GM20000 (cell line): ENCODE data around the gene CUBN.

Experiments used
- DNase-seq: peaks from one replicate; pipeline ENCODE4 v3.0.0; 2012; ENCODE audit warnings: low spot score
- TF ChIP-seq, protein P1 (sequence below): IDR thresholded peaks from 2 replicates; pipeline ENCODE4 v1.5.1; 2012; ENCODE audit warnings: mild to moderate bottlenecking, control low read depth; ENCODE audit errors: extremely low read depth, missing control alignments

The CUBN gene

DNA sequence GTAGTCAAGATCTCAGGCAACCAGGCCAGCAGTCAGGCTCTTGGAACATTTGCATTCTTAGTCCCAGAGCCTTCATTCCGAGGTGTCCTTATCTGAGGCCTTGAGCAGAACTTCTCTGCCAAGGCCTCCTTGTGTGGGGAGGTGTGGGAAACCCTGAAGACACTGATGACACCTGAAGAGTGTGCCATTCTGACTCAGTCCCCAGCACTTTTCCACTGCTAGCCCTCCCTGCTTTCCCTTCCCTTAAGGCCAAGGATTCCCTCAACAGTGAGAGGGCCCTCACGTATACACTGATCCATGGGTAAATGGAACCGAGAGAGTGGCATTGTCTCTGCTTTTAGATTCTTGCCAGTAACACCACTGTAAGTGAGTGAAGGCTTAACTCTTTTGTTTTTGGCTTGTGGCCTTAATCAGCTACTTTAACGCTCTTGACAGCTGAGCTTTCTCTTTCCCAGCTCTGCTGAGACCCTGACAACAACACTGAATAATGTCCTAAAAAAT, 41.6 kb upstream of the CUBN start:
- no peak for DNase-seq
- TF ChIP-seq, protein P1, sequence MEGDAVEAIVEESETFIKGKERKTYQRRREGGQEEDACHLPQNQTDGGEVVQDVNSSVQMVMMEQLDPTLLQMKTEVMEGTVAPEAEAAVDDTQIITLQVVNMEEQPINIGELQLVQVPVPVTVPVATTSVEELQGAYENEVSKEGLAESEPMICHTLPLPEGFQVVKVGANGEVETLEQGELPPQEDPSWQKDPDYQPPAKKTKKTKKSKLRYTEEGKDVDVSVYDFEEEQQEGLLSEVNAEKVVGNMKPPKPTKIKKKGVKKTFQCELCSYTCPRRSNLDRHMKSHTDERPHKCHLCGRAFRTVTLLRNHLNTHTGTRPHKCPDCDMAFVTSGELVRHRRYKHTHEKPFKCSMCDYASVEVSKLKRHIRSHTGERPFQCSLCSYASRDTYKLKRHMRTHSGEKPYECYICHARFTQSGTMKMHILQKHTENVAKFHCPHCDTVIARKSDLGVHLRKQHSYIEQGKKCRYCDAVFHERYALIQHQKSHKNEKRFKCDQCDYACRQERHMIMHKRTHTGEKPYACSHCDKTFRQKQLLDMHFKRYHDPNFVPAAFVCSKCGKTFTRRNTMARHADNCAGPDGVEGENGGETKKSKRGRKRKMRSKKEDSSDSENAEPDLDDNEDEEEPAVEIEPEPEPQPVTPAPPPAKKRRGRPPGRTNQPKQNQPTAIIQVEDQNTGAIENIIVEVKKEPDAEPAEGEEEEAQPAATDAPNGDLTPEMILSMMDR, result no peak

DNA sequence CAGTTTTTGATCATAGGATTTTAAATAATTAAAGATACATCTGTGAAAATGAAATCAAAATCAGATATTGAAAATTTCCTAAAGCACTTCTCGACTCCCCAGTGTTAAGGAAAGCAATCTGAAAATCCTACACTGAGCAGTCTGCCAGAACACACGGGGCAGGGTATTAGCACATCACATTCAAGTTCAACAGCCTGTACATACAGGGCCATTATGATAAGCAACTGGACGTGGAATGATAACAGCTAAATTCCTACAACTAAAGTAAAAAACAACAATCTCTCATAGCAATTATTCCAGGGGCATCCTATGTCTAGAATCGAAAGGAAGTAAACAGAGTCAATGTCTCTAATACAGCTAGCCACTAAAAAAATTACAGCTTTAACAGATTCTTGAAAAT, 40.2 kb upstream of the CUBN start:
- TF ChIP-seq, protein P1, result no peak
- no peak for DNase-seq

DNA sequence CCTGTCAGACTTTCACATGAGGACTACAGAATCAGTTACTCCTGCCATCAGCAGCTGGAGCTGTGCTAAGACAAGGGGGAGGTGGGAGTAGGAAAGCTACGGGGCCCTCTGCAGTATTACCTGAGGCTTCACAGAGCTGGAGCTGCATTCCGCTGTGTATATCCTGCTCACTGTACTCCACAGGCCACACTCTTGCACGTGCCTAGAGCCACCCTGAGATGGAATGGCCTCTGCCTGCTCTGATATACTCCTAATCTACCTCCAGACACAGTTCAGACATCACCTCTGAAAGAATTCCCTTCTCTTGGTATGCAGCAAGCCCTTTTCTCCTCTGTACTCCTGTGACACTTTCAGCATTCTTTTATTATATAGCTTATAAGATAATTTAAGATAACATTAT, 37.1 kb upstream of the CUBN start:
- no peak for DNase-seq
- TF ChIP-seq, protein P1, result no peak

DNA sequence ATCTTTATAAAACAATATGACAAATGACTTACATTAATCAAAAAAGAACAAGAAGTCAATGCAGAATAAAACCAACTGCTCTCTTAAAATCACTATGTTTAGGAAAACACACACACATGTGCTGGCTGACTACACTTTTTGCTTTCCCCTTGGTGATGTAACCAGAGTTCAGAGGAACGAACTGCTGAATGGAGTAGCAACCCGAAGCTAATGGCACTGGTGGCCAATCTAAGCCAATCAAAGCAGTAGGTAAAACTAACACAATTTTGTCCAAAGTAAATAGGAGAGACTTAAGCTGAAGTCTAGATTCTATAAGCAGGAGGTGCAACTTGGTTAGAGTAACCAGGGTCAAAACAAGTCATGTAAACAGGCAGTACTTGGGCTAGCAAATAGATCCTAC, 33.2 kb upstream of the CUBN start:
- TF ChIP-seq, protein P1, result no peak
- no peak for DNase-seq

DNA sequence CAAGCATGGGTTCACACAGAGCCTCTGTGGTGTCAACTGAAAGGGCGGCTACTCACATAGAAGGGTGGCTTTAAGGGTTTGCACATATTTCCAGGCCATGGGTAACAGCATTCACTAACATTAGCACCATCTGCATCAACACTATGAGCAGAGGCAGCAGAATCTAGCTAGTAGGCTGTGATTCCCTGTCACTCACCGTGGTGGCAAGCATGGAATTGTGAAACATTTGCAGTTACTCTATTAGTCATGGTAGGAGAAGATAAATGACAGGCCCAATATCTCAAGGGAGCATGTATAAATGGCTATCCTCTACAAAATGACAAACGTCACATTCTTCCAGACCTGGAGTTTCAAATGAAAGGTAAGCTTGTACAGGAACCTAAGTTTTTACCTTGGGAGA, 32.2 kb upstream of the CUBN start:
- TF ChIP-seq, protein P1, result no peak
- no peak for DNase-seq

DNA sequence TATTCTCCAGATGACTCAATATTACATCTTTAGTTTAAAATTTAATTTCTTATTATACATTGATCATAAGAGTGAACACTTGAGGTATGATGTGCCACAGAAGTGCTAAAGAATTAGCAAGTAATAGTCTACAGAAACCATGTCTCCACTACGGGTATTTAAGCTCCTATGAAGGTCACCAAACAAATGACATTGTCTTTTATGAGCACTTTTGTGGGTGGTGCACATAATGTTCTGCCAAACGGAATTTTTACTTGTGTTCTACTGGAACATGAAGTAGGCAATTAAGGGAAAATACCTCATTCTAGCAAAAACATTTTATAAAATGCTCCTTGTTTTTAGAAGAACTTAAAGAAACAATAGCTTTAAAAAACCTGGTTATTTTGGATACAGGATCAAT, 27.4 kb upstream of the CUBN start:
- TF ChIP-seq, protein P1, result no peak
- no peak for DNase-seq

DNA sequence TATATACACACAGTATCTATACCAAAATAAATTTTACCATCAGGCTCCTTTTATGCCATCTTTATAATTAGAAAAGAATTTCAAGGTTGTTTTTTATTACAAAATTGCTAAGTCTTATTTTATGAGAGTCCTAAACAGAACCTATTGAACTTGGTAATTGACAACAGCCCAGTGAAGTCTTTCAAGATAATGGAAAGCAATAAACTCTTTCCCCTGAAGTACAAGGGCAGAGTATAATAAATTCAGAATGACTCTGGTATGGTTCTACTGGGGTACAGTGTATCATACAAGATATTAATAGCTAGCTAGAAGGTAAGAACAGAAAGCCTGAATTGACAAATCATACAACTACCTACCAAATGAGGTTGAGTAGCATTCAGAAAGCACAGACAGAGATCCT, 26.2 kb upstream of the CUBN start:
- TF ChIP-seq, protein P1, result no peak
- DNase-seq, result no peak
